ENCODE results near the gene ZNF445.

The ZNF445 gene

DNA sequence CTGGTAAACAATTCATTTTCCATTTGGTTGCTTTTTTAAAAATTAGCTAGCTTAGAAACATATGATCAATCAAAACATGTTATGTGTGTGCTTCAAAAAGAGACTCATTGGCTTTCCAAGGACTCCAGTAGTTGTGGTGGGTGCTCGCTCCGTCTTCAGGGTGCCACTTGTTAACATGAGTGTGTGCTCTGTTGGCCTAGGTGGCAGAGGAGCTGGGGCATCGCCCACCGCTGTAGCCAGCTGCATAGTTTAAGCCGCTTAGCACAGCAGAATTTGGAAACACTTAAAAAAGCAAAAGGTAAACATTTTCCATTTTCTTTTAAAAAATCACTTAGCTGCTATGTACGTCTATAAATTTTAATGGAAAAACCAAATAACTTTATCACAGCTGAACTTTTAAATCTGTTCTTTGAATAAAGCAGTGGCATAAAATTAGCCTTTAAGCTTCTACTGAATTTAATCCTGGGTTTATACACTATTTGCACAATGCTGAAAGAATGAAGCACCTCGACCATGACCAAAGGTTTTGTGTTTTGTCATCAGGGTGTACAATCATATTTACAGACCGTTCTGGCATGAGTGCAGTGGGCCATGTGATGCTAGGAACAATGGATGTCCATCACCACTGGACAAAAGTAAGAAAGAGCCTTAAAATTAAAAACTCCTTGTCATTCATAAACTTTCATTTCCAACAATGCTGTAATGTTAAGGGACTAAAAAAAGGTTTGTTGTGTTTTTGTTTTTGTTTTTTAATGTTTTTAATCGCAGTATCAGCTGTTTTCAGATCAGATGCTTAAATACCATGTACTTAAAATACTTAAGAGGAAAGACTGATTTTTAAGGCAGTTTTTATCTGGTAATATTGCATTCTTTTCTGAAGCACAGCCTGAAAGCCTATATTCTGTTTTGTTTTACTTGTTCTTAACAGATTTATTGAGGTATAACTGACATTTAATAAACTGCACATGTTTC lies 81.0 kb downstream of the ZNF445 start:
- H3K9me2 ChIP-seq (ENCODE audit: low read depth, low read length) = no peaks in the 10 kb centered on the region
- no peak for TF ChIP-seq EZH2 (IDR thresholded peaks at IDR 0.05; ENCODE audit: borderline replicate concordance, low read length)
- TF ChIP-seq, protein P1, sequence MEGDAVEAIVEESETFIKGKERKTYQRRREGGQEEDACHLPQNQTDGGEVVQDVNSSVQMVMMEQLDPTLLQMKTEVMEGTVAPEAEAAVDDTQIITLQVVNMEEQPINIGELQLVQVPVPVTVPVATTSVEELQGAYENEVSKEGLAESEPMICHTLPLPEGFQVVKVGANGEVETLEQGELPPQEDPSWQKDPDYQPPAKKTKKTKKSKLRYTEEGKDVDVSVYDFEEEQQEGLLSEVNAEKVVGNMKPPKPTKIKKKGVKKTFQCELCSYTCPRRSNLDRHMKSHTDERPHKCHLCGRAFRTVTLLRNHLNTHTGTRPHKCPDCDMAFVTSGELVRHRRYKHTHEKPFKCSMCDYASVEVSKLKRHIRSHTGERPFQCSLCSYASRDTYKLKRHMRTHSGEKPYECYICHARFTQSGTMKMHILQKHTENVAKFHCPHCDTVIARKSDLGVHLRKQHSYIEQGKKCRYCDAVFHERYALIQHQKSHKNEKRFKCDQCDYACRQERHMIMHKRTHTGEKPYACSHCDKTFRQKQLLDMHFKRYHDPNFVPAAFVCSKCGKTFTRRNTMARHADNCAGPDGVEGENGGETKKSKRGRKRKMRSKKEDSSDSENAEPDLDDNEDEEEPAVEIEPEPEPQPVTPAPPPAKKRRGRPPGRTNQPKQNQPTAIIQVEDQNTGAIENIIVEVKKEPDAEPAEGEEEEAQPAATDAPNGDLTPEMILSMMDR (IDR thresholded peaks at IDR 0.05; ENCODE audit: low read length) = no peak
- H3F3A ChIP-seq (ENCODE audit: insufficient read depth, low read length) = no peaks in the 10 kb centered on the region

GRCh38 chr3:44395714-44396113 lies 81.8 kb downstream of the ZNF445 start:
- H3K79me2 ChIP-seq (ENCODE audit: insufficient read depth, low read length) = no peaks in the 10 kb centered on the region
- no peaks in the 10 kb centered on the region for H3F3A ChIP-seq (ENCODE audit: insufficient read depth, low read length)
- H3K9me2 ChIP-seq (ENCODE audit: low read depth, low read length) = no peaks in the 10 kb centered on the region
- H3K4me1 ChIP-seq (ENCODE audit: insufficient read depth, low read length, severe bottlenecking) = no peaks in the 10 kb centered on the region
- no peaks in the 10 kb centered on the region for H3K36me3 ChIP-seq (ENCODE audit: insufficient read depth, low read length)
- no peak overlapping the region for H3K27ac ChIP-seq (ENCODE audit: low read depth, low read length, poor library complexity, severe bottlenecking)
- H3K4me2 ChIP-seq (ENCODE audit: low read length) = no peak overlapping the region
- no peak overlapping the region for H3K4me3 ChIP-seq (ENCODE audit: low read depth, low read length, poor library complexity, severe bottlenecking)
- no peak overlapping the region for H2AFZ ChIP-seq (ENCODE audit: low read length)
- no peaks in the 10 kb centered on the region for H4K20me1 ChIP-seq (ENCODE audit: insufficient read depth, low read length)
- no peak for TF ChIP-seq EZH2 (IDR thresholded peaks at IDR 0.05; ENCODE audit: borderline replicate concordance, low read length)
- TF ChIP-seq, protein P1 (IDR thresholded peaks at IDR 0.05; ENCODE audit: low read length) = no peak
- no peak overlapping the region for H3K9ac ChIP-seq (ENCODE audit: low read length)
- no peaks in the 10 kb centered on the region for H3K9me3 ChIP-seq (ENCODE audit: low read length)
- no peaks in the 10 kb centered on the region for H3K27me3 ChIP-seq (ENCODE audit: insufficient read depth, low read length)

More for the DNA sequence above, 81.0 kb downstream of the ZNF445 start:
- Histone ChIP-seq H3K27me3 (ENCODE audit: insufficient read depth, low read length) (no peaks in the 10 kb centered on the region), H4K20me1 (ENCODE audit: insufficient read depth, low read length) (no peaks in the 10 kb centered on the region), H3K79me2 (ENCODE audit: insufficient read depth, low read length) (no peaks in the 10 kb centered on the region), H3K4me2 (ENCODE audit: low read length) (no peak overlapping the region), H3K4me3 (ENCODE audit: low read depth, low read length, poor library complexity, severe bottlenecking) (no peak overlapping the region), H3K4me1 (ENCODE audit: insufficient read depth, low read length, severe bottlenecking) (no peaks in the 10 kb centered on the region), H2AFZ (ENCODE audit: low read length) (no peak overlapping the region), H3K36me3 (ENCODE audit: insufficient read depth, low read length) (no peaks in the 10 kb centered on the region), H3K9ac (ENCODE audit: low read length) (no peak overlapping the region), H3K9me3 (ENCODE audit: low read length) (no peaks in the 10 kb centered on the region), H3K27ac (ENCODE audit: low read depth, low read length, poor library complexity, severe bottlenecking) (no peak overlapping the region)

- no peak overlapping the region for H3K27ac ChIP-seq (ENCODE audit: low read depth, low read length, poor library complexity, severe bottlenecking)
- H3K79me2 ChIP-seq (ENCODE audit: insufficient read depth, low read length) = no peaks in the 10 kb centered on the region
- H4K20me1 ChIP-seq (ENCODE audit: insufficient read depth, low read length) = no peaks in the 10 kb centered on the region
- no peaks in the 10 kb centered on the region for H3K27me3 ChIP-seq (ENCODE audit: insufficient read depth, low read length)
- H3F3A ChIP-seq (ENCODE audit: insufficient read depth, low read length) = no peaks in the 10 kb centered on the region
- 0 out of 2 replicates have a peak, but pooled peaks cover 2% of the 10 kb centered on the region for H3K9me3 ChIP-seq (ENCODE audit: low read length)
- no peak overlapping the region for H3K4me2 ChIP-seq (ENCODE audit: low read length)
- no peaks in the 10 kb centered on the region for H3K9me2 ChIP-seq (ENCODE audit: low read depth, low read length)
- no peak overlapping the region for H2AFZ ChIP-seq (ENCODE audit: low read length)
- TF ChIP-seq EZH2 (IDR thresholded peaks at IDR 0.05; ENCODE audit: borderline replicate concordance, low read length) = no peak
- TF ChIP-seq, protein P1 (IDR thresholded peaks at IDR 0.05; ENCODE audit: low read length) = no peak
- no peaks in the 10 kb centered on the region for H3K4me1 ChIP-seq (ENCODE audit: insufficient read depth, low read length, severe bottlenecking)
- H3K36me3 ChIP-seq (ENCODE audit: insufficient read depth, low read length) = no peaks in the 10 kb centered on the region
- no peak overlapping the region for H3K4me3 ChIP-seq (ENCODE audit: low read depth, low read length, poor library complexity, severe bottlenecking)
- H3K9ac ChIP-seq (ENCODE audit: low read length) = no peak overlapping the region
Observed at GRCh38 chr3:44392489-44392888, 85.0 kb downstream of the ZNF445 start.

All from OCI-LY1 (cell line).